Esophagus muscularis mucosa (tissue), 4 donors: Measurements from ENCODE around the gene GLT8D2.

ENCODE experiments used
- EP300 ChIP-seq: sonication (generic); formaldehyde crosslinking; IDR thresholded peaks from one replicate; pipeline ENCODE4 v1.6.1; 2017; ENCODE audit warnings: antibody characterized with exemption
- POLR2A ChIP-seq: fragments of 450-650 bp; IDR thresholded peaks from one replicate; pipeline ENCODE4 v1.6.1; 2017; ENCODE audit warnings: antibody characterized with exemption, moderate library complexity, mild to moderate bottlenecking, low read depth
- TF ChIP-seq, protein P1 (sequence below), 3 experiments: fragments of 200-600 bp in 2 of 3; fragments of 450-650 bp in 1 of 3; sonication (generic) in 2 of 3; IDR thresholded peaks; one replicate each; pipeline ENCODE4 v1.5.1; 2017 to 2019; ENCODE audit warnings: antibody characterized with exemption in 3 of 3, mild to moderate bottlenecking in 2 of 3, moderate library complexity in 1 of 3

DNA sequence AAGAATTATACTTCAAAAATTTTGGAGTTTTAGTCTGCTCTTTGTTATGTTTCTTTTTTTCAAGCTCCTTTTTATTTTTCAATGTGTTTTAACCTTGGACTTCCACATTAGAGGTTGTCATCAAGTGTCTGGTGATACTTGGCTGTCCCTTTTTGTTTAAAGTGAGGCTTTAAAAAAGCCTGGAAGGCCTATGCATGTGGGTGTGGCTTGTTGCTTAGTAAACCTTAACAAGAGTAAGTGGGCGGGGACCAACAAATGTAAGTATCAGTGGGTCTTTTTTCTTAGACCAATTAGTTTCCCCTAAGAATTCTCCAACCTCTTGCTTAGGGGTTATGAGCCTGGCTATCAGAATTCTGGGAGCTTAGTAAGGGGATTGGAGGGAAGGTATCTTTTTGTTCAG lies 40.7 kb upstream of the GLT8D2 start:
- TF ChIP-seq, protein P1, sequence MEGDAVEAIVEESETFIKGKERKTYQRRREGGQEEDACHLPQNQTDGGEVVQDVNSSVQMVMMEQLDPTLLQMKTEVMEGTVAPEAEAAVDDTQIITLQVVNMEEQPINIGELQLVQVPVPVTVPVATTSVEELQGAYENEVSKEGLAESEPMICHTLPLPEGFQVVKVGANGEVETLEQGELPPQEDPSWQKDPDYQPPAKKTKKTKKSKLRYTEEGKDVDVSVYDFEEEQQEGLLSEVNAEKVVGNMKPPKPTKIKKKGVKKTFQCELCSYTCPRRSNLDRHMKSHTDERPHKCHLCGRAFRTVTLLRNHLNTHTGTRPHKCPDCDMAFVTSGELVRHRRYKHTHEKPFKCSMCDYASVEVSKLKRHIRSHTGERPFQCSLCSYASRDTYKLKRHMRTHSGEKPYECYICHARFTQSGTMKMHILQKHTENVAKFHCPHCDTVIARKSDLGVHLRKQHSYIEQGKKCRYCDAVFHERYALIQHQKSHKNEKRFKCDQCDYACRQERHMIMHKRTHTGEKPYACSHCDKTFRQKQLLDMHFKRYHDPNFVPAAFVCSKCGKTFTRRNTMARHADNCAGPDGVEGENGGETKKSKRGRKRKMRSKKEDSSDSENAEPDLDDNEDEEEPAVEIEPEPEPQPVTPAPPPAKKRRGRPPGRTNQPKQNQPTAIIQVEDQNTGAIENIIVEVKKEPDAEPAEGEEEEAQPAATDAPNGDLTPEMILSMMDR (IDR thresholded peaks at IDR 0.05), result no peak
- TF ChIP-seq POLR2A (no peak), EP300 (no peak)
